ENCODE measurements around the gene PTTG1IP.
"Not testable (repeated sequence)": the region's sequence is repeated elsewhere in the genome, so short reads cannot be mapped to it uniquely, and the experiment has no call there.

PTTG1IP gene

GRCh38 chr21:44879238-44879637 is 5.7 kb upstream of the PTTG1IP start:
- DNase-seq: not testable (repeated sequence)

- no peak for DNase-seq
Measured at GRCh38 chr21:44878053-44878982, 4.8 kb upstream of the PTTG1IP start.

- no peak for DNase-seq
Measured at GRCh38 chr21:44876849-44877575, 3.5 kb upstream of the PTTG1IP start.

- no peak for DNase-seq
Measured at GRCh38 chr21:44875316-44875700, 1.8 kb upstream of the PTTG1IP start.

- DNase-seq: no peak
Measured at GRCh38 chr21:44874497-44875315, 1.2 kb upstream of the PTTG1IP start.

GRCh38 chr21:44874240-44874496 is 678 bp upstream of the PTTG1IP start:
- no peak for DNase-seq

GRCh38 chr21:44872649-44873355 is 688 bp downstream of the PTTG1IP start:
- no peak for DNase-seq

GRCh38 chr21:44872323-44872648 is 1.2 kb downstream of the PTTG1IP start:
- DNase-seq: no peak

GRCh38 chr21:44871576-44872269 is 1.8 kb downstream of the PTTG1IP start:
- no peak for DNase-seq

GRCh38 chr21:44870748-44871495 is 2.6 kb downstream of the PTTG1IP start:
- no peak for DNase-seq

GRCh38 chr21:44869781-44870747 is 3.4 kb downstream of the PTTG1IP start:
- DNase-seq: no peak

- DNase-seq: no peak
Measured at GRCh38 chr21:44868707-44869106, 4.8 kb downstream of the PTTG1IP start.

GRCh38 chr21:44867999-44868700 is 5.3 kb downstream of the PTTG1IP start:
- no peak for DNase-seq

GRCh38 chr21:44867464-44867863 is 6.0 kb downstream of the PTTG1IP start:
- DNase-seq: no peak

- DNase-seq: peak; percentile 72
Measured at GRCh38 chr21:44866780-44867179, 6.7 kb downstream of the PTTG1IP start.

GRCh38 chr21:44865561-44866280 is 7.8 kb downstream of the PTTG1IP start:
- DNase-seq: no peak

- DNase-seq: no peak
Measured at GRCh38 chr21:44862869-44863685, 10.4 kb downstream of the PTTG1IP start.

- DNase-seq: no peak
Measured at GRCh38 chr21:44858791-44859190, 14.7 kb downstream of the PTTG1IP start.
